ENCODE measurements around the gene ADAMTS18.
"Not testable (repeated sequence)": the region's sequence is repeated elsewhere in the genome, so short reads cannot be mapped to it uniquely, and the experiment has no call there.

Gene ADAMTS18, protein sequence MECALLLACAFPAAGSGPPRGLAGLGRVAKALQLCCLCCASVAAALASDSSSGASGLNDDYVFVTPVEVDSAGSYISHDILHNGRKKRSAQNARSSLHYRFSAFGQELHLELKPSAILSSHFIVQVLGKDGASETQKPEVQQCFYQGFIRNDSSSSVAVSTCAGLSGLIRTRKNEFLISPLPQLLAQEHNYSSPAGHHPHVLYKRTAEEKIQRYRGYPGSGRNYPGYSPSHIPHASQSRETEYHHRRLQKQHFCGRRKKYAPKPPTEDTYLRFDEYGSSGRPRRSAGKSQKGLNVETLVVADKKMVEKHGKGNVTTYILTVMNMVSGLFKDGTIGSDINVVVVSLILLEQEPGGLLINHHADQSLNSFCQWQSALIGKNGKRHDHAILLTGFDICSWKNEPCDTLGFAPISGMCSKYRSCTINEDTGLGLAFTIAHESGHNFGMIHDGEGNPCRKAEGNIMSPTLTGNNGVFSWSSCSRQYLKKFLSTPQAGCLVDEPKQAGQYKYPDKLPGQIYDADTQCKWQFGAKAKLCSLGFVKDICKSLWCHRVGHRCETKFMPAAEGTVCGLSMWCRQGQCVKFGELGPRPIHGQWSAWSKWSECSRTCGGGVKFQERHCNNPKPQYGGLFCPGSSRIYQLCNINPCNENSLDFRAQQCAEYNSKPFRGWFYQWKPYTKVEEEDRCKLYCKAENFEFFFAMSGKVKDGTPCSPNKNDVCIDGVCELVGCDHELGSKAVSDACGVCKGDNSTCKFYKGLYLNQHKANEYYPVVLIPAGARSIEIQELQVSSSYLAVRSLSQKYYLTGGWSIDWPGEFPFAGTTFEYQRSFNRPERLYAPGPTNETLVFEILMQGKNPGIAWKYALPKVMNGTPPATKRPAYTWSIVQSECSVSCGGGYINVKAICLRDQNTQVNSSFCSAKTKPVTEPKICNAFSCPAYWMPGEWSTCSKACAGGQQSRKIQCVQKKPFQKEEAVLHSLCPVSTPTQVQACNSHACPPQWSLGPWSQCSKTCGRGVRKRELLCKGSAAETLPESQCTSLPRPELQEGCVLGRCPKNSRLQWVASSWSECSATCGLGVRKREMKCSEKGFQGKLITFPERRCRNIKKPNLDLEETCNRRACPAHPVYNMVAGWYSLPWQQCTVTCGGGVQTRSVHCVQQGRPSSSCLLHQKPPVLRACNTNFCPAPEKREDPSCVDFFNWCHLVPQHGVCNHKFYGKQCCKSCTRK (N-terminal part only)

DNA sequence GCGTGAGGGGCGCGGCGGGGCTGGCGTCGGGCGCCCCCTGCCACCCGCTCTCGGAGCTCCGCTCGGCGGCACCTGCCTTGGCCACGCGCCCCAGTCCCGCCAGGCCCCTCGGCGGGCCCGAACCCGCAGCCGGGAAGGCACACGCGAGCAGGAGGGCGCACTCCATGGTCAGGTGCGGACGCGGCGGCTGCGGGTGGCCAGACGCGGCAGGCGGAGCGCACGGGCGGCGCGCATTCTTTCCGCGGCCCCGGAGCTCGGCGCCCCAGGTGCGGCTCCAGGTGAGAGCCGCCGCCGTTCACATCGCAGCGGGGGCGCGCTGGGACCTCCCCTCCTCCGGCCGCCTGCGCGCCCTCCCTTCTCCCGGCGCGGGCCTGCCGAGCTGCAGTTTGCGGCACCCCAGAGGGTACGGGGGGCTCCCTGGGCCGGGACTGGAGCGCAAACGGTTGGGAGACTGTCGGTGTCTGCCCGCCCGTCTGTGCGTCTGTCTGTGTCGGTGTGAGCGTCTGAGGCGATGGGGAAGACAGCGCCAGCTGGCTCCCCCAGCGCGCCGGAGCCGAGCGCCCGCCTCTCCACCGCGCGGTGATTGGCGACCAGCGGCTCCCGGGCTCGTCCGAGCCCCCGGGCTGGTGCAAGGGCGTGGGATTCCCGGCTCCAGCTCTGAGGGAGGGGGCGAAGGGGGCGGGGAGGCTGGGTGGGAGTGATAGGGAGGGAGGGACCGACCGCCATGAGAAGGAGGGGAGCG is at the start of gene ADAMTS18:
TSS of gene ADAMTS18 (minus strand) at position 505 of the 742 bp plus-strand sequence. CDS start at position 166, 339 bp downstream.
- no peak for DNase-seq (ENCODE audit: low read depth)

DNA sequence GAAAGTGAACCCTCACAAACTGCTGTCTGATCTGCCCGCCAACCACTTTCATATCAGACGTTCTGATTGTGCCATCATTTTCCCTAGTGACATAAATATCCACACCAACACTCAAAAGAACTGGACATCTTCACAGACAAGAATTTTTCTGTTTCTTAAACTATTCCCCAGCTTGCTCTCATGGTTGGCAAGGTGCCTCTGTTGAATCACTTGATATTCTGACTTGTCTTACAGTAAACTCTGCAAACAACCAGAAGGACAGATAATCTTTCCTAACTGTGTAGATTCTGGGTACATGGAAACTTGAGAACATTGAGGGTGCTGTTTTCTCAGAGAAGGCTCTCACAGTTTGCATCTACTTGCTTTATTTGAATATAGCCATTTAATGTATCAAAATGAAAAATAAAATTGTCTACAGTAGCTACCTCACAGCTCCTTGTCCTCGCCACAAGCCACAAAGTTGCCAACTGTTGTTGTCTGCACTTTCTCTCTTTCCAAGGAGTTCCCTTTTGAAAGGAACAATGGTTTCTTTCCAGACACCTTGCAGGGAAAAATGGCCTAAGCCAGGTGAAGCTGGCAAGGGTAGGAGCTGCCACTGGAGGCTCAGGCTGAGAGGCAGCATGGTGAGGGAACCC is 46.0 kb upstream of the ADAMTS18 start:
- no peak for DNase-seq (ENCODE audit: low read depth)

DNA sequence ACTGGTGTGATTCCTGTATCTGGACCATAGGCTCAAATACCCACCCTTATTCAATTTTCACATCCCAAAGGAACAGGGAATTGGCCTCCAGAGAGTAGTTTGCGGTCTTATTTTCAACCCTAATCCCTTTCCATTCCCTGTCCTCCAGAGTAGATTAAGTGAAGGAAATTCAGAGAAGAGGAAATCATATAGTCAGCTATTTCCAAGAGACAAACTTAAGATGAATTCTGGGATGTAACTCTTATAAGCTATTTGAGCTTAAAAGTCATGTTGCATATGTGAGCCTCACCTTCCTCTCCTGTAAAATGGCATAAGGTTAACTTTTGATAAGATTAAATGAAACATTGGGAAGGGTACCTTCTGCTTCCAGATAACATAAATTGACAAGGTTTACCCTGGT is 37.4 kb upstream of the ADAMTS18 start:
- DNase-seq (ENCODE audit: low read depth), result no peak

DNA sequence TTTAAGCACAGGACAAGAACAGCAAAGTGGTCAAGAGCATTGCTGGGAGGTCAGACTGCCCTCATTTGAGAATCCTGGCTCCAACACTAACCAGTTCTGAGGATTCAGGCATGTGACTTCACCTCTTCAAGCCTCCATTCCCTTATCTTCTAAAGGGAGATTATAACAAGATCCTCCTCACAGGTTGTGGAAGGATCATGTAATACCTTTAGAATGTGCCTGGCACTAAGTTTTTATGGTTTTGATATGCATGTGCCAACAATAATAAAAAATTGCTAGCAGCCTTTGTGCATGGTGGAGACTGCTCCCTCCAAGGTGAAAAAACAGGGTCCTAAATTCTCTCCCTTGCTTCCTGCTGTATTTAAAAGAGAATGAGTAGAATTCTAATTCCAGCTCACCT is 36.0 kb upstream of the ADAMTS18 start:
- DNase-seq (ENCODE audit: low read depth), result no peak

DNA sequence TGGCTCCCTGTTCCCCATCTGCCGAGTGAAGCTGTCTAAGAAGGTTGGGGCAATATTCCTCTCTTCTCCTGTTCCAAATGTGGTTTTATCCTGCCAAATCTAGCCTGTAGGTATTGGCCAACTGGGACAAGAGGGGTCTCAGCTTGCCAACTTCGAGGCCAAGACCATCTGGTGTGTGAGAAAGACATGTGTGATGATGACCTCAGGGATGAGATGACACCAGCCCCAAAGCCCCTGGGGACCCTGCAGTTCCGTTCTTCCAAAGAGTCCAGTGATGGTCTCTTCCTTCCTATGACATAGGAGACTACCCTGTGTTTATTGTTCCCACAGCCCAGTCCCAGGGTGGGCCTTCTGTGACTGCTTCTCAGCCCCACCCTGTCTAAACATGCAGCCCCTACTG is 34.8 kb upstream of the ADAMTS18 start:
- no peak for DNase-seq (ENCODE audit: low read depth)

DNA sequence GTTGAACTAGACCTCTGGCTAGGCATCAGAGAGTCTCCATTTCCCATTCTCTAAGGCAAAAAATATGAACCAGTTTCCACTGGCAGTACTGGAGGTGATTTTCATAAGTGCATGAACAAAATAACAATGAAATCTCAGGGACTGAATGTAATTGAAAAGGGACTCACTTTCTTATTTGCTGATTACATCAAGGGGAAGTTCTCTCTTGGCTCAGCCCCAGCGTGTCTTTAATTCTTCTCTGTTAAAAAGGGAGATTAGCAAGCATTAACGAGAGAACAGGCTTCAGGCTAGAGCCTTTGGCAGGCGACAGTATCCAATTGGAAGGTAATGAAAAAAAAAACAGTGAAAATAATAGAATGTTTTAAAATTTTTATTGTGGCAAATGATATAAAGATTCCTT is 34.0 kb upstream of the ADAMTS18 start:
- DNase-seq (ENCODE audit: low read depth), result no peak

DNA sequence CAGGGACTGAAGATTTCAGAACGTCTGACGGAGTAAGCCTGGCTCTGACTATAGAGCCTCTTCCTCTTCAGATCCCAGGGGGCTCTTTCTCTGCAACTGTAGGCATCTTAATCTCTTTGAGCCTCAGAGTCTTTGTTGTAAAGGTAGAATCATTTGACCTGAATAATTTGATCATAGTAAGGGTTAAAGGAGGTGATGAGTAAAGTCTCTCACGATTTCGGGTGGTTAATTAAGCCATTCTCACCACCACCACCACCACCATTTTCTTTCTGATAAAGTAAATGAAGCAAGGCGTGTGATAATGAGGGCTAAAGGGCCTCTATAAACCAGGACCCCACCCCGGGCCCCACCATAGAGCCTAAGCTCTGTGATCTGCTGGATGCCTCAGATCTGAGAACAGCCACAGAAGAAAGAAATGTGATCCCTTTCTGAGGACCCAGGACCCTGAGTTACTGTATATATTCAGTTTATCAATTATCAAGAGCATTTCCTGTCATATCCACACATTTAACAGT is 33.0 kb upstream of the ADAMTS18 start:
- DNase-seq (ENCODE audit: low read depth), result no peak

DNA sequence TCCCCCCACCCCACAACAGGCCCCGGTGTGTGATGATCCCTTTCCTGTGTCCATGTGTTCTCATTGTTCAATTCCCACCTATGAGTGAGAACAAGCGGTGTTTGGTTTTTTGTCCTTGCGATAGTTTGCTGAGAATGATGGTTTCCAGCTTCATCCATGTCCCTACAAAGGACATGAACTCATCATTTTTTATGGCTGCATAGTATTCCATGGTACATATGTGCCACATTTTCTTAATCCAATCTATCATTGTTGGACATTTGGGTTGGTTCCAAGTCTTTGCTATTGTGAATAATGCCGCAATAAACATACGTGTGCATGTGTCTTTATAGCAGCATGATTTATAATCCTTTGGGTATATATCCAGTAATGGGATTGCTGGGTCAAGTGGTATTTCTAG is 28.8 kb upstream of the ADAMTS18 start:
- not testable (repeated sequence) for DNase-seq (ENCODE audit: low read depth)

DNA sequence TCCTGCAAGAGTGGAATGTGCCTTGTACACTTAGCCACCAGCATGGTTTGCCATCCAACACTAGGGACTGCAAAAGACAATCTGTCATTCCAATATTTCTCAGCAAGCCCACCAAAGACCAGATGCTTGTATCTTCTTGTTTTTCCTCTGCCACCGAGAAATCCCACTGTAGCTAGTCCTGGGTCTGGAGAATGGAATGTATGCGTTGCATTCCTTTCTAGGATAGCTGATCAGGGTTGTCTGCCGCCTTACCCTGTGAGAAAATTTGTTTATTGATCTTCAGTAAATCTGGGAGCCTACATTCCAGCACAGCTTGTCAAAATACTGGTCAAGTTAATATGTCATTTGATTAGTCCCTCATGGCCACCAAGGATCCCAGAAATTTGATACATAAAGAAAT is 28.1 kb upstream of the ADAMTS18 start:
- DNase-seq (ENCODE audit: low read depth), result no peak

DNA sequence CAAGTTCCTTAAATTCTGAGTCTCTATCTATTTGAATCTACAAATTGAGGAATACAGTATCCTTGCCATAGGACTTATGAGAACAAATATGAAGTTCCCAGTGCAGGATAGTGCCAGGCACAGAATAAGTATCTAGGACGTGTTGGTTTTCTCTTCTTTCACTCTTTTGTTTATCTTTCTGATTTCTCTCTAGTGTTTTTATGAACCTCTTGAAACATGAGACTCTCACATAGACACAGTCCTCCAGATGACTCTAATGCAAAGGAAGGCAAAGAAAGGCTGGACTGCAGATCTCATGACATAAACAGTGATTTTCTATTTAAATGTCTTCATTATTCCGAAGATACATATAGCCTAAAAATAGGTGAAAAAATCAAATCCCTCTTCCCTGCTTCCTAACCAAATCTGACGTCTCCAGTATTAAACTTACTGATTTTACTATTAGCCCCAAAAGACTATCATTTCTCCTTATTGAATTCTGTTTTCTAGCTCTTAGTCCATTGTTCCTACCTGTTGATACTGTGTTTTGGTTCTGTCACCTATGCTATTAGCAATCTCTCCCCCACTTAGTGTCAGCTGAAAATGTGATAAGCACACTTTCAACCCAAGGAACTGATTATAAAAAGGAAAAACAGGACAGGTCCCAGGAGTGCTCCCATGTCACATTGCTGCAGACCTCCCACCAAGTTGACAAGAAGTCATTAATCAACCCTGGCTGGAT is 24.9 kb upstream of the ADAMTS18 start:
- no peak for DNase-seq (ENCODE audit: low read depth)

DNA sequence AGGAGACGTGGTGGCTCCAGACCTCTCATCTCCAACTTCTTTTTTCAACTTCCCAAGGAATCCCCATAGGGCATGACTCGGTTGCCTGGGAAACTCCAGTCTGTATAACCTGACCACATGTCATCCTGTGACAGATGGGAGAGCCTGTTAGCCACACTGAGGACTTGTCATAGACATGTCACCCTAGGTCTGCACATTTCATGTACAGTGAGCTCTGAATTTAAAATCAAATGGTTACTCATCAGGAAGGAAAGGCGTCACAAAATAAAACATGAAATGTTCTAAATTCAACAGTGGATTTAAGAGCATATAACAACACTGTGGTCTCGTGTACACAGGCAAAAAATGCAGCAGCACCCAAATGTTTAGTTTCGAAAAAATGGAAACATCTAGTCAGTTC is 22.2 kb upstream of the ADAMTS18 start:
- no peak for DNase-seq (ENCODE audit: low read depth)

DNA sequence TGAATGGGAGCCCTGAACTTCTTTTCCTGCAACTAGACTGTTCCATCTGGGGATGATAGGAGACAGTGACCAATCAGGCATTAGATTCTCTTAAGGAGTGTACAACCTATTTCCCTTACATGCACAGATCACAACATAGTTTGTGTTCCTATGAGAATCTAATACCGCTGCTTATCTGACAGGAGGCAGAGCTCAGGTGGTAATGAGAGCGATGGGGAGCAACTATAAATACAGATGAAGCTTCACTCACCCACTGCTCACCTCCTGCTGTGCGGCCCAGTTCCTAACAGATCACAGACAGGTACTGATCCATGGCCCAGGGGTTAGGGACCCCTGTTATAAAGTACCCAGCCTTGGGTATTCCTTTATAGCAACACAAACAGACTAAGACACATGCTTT is 17.4 kb upstream of the ADAMTS18 start:
- DNase-seq (ENCODE audit: low read depth), result no peak

DNA sequence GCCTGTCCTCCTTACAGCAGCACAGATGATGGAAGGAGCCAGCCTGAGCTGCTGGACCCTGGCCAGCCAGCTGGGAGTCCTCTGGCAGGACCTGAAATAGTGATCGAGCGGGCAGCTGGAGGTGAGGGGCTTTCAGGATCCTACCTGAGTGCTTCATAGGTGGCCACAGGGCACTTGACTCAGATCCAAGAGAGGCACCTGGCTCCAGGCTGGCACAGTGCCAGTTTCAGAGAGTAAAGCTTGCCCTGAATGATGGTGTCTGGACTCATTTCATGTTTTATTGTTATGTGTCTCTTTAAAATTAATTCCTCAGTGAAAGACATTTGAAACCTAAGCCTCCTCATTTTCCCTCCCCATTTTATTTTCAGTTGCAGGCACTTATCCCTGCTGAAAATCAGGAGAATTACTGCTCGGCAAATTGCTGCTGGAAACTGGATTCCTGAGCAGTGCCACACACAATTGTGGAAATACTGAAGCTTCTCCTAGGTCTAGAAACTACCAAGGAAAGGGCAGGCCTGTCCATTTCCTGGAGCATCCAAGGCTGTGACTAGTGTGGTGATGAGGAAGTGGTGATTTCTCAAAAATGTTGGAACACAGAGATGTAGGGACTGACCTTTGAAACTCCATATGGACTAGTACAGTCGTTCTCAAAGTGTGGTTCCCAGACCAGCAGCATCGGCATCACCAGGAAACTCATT is 16.1 kb upstream of the ADAMTS18 start:
- no peak for DNase-seq (ENCODE audit: low read depth)

DNA sequence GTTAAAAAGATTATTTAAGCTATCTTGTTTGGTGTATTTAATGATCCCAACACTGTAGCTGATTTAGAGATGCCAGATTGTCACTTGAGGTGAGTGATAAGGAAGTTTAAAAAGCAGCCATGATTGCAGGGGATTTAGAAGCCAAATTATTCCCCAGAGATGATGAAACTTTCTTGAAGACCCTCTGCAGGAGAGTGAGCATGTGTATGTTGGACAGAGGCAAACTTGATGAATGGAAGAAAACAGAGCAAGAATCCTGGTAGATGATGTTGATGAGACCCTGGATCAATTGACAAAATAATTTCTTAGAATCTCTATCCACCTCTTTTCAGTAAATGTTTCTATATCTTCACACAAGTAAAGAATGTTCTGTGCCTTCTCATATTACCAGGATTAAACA is 14.4 kb upstream of the ADAMTS18 start:
- DNase-seq (ENCODE audit: low read depth), result no peak

DNA sequence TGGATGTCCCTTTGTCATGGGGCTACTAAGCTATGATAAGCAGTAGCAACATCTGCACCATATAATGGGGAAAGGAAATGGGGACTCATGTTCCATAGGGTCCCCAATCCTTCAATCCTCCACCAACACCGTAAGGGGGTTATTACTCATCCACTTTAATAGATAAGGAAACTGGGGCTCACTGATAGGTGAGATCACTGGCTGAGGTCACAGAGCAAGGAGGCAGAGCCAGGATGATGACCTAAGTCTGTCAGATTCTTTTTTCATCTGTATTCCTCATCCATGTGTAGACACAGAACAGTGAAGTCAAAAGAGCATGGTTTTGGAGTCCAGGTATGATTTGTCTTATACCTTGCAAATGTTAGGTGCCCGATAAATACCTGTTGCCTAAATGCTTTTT is 10.5 kb upstream of the ADAMTS18 start:
- no peak for DNase-seq (ENCODE audit: low read depth)

DNA sequence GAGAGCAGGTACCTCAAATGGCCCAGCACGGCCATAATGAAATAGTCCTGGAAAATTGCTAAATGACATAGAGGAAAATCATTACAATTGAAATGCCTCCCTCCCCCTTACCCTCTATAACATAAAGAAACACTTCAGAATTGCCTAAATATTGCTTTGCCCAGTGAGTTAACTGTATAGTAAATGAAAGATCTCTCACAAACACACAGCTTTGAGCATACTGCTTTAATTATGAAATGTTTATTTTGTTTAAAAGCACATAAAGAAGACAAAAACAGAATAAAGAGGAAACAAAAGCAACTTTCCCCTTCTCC is 9.3 kb upstream of the ADAMTS18 start:
- no peak for DNase-seq (ENCODE audit: low read depth)

DNA sequence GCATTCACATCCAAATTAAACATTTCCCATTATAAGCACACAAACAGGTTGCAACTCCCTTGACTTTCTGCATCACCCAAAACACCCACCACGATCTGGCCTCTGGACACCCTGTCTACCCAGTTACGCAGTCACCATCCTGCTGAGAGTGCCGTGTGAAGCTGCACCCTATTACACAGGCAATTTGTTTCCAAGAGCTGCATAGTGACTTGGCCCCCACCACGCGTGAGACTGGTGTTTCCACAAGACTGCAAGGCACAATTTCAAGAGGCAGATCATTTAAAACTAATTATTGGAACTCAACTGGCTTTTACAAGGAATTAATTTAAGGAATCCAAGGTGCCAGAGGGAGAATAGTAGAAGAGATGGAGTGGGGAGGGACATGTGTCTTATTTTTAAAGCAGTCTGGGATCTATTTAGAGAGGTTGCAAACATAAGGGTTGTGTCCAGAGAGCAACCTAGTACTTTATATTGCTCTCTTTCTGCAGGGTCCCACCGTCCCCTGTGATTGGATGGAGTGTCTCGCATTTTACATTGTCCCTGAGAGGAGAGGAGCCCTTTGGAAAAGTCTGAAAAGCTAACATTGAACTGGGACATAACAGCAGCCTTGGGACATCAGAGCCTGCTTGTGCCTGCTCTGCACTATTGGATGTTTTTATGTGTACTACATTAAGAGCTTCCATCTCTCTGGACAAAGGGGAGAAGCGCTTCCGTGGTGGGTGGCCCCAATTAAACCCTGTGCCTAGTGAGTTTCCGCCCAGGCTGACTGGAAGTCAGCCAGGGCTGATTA is 8.7 kb upstream of the ADAMTS18 start:
- DNase-seq (ENCODE audit: low read depth), result no peak

DNA sequence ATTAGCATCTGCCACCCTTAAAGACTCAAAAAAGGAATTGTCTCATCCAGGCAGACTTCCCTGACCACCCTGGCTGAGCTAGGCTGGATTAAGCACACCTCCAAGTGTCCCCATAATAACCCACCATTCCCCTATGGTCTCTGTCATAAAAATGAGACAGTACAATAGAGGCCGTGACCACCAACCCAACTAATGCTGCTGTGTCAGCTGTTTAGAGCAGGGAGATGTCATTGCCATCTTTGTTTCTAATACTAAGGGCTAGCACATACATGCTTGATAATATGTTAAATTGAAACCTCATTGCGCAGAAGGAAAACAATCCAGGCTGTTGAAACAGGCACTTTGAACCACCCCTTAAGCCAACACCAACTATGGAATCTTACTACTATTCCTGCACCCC is 7.2 kb upstream of the ADAMTS18 start:
- no peak for DNase-seq (ENCODE audit: low read depth)

DNA sequence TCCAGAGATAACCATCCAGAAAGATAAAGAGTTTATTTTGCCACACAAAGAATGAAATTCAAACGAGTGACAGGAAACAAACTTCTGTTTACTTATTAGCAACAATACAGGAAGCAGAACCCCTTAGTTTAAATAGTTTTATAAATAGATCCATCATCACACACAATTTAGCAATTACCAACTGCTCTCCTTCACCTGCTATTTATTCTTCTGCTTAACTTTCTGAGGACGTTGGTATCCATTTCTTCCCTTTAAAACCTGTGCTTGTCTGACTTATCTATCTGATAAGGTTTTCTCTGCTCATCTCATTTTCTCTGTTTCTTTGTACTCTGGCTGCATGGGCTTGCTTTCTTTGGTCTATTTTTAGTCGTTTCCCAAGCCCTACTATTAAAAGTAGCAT is 4.3 kb upstream of the ADAMTS18 start:
- DNase-seq (ENCODE audit: low read depth), result no peak
